Left lung (tissue), 10 donors: Measurements from ENCODE around the gene CLNK. TPM values are rescaled to one million over a fixed set of nuclear protein-coding genes. Genes with fewer than 3 reads are reported as not detected.

Experiments
- ATAC-seq: fragments of 200-7000 bp; cut with Tn5 transposase; one replicate; pipeline ENCODE4 v1.9.1; 2020; ENCODE audit warnings: moderate library complexity
- DNase-seq, 4 donors: peaks; one replicate each; pipeline ENCODE4 v3.0.0-alpha.2; 2013 to 2020
- H3K27ac ChIP-seq, 2 donors: fragments of 200-600 bp; sonication (generic) in 1 of 2; one replicate each; pipeline versions ENCODE4 v1.5.0 to v1.8.0; 2020 to 2021
- H3K27me3 ChIP-seq, 2 donors: fragments of 200-600 bp; sonication (generic) in 1 of 2; one replicate each; pipeline versions ENCODE4 v1.5.0 to v1.8.0; 2020 to 2021
- H3K36me3 ChIP-seq, 2 donors: fragments of 200-600 bp; sonication (generic) in 1 of 2; one replicate each; pipeline versions ENCODE4 v1.5.0 to v1.8.0; 2020 to 2021
- H3K4me1 ChIP-seq, 2 donors: fragments of 200-600 bp; one replicate each; pipeline ENCODE4 v1.8.0; 2021
- H3K4me3 ChIP-seq, 2 donors: fragments of 200-600 bp; sonication (generic) in 1 of 2; one replicate each; pipeline versions ENCODE4 v1.5.0 to v1.8.0; 2020 to 2021; ENCODE audit warnings: mild to moderate bottlenecking in 1 of 2
- H3K9me3 ChIP-seq, 2 donors: fragments of 200-600 bp; sonication (generic) in 1 of 2; one replicate each; pipeline versions ENCODE4 v1.5.0 to v1.8.0; 2020 to 2021
- CTCF ChIP-seq, 2 donors: fragments of 200-600 bp; sonication (generic) in 1 of 2; IDR thresholded peaks; one replicate each; pipeline versions ENCODE4 v1.5.0 to v1.8.0; 2021; ENCODE audit warnings: antibody characterized with exemption in 2 of 2
- intact Hi-C, 2 donors: fragments of 100-400 bp; cut with DNase I; formaldehyde crosslinking; loops; one replicate each; pipeline versions ENCODE4 v1.11.2 to v1.14.2; 2022
- polyA plus RNA-seq, 6 donors: library from polyadenylated mRNA; unstranded; fragments of 120-200 nt; gene quantifications; one replicate each; pipeline ENCODE4 v1.2.1, GENCODE V29; 2013; ENCODE audit not compliant: insufficient read length in 6 of 6
- total RNA-seq, 2 donors: library from RNA; stranded (reverse); fragmentation: NEBNext Ultra II Directional; extraction: Animal tissue kit (Norgen Biotek cat#: 25700); gene quantifications; one replicate each; pipeline ENCODE4 v1.2.1, GENCODE V29; 2021
- donor health status: DM: no; HTN: yes; CAD: no.
- donor health status: DM: no; HTN: no; CAD: no.

Gene CLNK
- total and polyA plus RNA-seq, 8 donors: 0.13 to 0.61 (median 0.31) TPM

GRCh38 chr4:10470505-10470904 is 214.1 kb downstream of the CLNK start:
- H3K9me3 ChIP-seq: no peaks in the 10 kb centered on the region
- no peaks in the 10 kb centered on the region for H3K4me1 ChIP-seq
- DNase-seq (no peak), ATAC-seq (no peak)
- intact Hi-C loops: no loop called here
- no peak overlapping the region for H3K4me3 ChIP-seq
- no peak overlapping the region for H3K27ac ChIP-seq
- H3K27me3 ChIP-seq: no peaks in the 10 kb centered on the region
- no peaks in the 10 kb centered on the region for H3K36me3 ChIP-seq
- TF ChIP-seq CTCF (IDR thresholded peaks at IDR 0.05): no peak

GRCh38 chr4:10466161-10466560 is 218.4 kb downstream of the CLNK start:
- H3K4me3 ChIP-seq: no peak overlapping the region
- no peaks in the 10 kb centered on the region for H3K36me3 ChIP-seq
- peaks cover 11 to 38% of the 10 kb centered on the region in 2 donors for H3K27me3 ChIP-seq
- H3K4me1 ChIP-seq: peaks cover 0 to 5% of the 10 kb centered on the region in 2 donors
- no peak for ATAC-seq
- H3K9me3 ChIP-seq: no peaks in the 10 kb centered on the region
- DNase-seq: no peak
- no peak overlapping the region for H3K27ac ChIP-seq
- intact Hi-C loops: no loop called here
- TF ChIP-seq CTCF (IDR thresholded peaks at IDR 0.05): no peak

GRCh38 chr4:10462876-10463275 is 221.7 kb downstream of the CLNK start:
- no peaks in the 10 kb centered on the region for H3K9me3 ChIP-seq
- H3K4me1 ChIP-seq: peaks cover 0 to 11% of the 10 kb centered on the region in 2 donors
- DNase-seq: no peak
- H3K27me3 ChIP-seq: peaks cover 11 to 69% of the 10 kb centered on the region in 2 donors
- H3K4me3 ChIP-seq: no peak overlapping the region
- intact Hi-C loops: no loop called here
- no peak for TF ChIP-seq CTCF (IDR thresholded peaks at IDR 0.05)
- no peaks in the 10 kb centered on the region for H3K36me3 ChIP-seq
- no peak for ATAC-seq
- H3K27ac ChIP-seq: no peak overlapping the region

GRCh38 chr4:10461850-10462400 is 222.6 kb downstream of the CLNK start:
- ATAC-seq (no peak), DNase-seq (no peak)
- TF ChIP-seq CTCF (IDR thresholded peaks at IDR 0.05): no peak
- Histone ChIP-seq H3K27ac (no peak overlapping the region), H3K4me1 (peaks cover 3 to 18% of the 10 kb centered on the region in 2 donors), H3K4me3 (peak overlapping the region in 1 of 2 donors; percentile 27), H3K27me3 (peaks cover 11 to 76% of the 10 kb centered on the region in 2 donors), H3K36me3 (no peaks in the 10 kb centered on the region), H3K9me3 (no peaks in the 10 kb centered on the region)
- intact Hi-C loops: no loop called here

GRCh38 chr4:10461091-10461849 is 223.3 kb downstream of the CLNK start:
- ATAC-seq: peak; percentile 95
- Histone ChIP-seq H3K27me3 (peaks cover 11 to 76% of the 10 kb centered on the region in 2 donors), H3K36me3 (no peaks in the 10 kb centered on the region), H3K9me3 (no peaks in the 10 kb centered on the region), H3K4me3 (peak overlapping the region in 1 of 2 donors; percentile 27), H3K4me1 (peaks cover 3 to 19% of the 10 kb centered on the region in 2 donors), H3K27ac (no peak overlapping the region)
- peak; percentile 68 to 94 (median 82) for DNase-seq
- TF ChIP-seq CTCF (IDR thresholded peaks at IDR 0.05): peak; percentile 98 to 99
- intact Hi-C loops: no loop called here
